IMR-90 (cell line): ENCODE measurements around the gene MREG. TPM values are rescaled to one million over a fixed set of nuclear protein-coding genes. Genes with fewer than 3 reads are reported as not detected.

Experiments
- ATAC-seq: fragments of 200-7000 bp; cut with Tn5 transposase; 2 replicates; pipeline ENCODE4 v1.9.1; 2020; ENCODE audit warnings: low read depth, mild to moderate bottlenecking, moderate library complexity
- BruUV-seq: library from RNA; stranded (reverse); fragments of 400-500 nt; replicated peaks from 2 replicates; lab custom pipeline; 2021; lab: Mats Ljungman, UMichigan
- CTCF ChIA-PET: fragments of 300-600 bp; formaldehyde crosslinking; extraction: SDS; loops from one replicate; lab custom pipeline; 2021; ENCODE audit warnings: antibody characterized with exemption; lab: Yijun Ruan, JAX
- POLR2A ChIA-PET: fragments of 300-600 bp; sonication (Branson Sonifier 250); formaldehyde crosslinking; loops from one replicate; lab custom pipeline; 2022; ENCODE audit warnings: antibody characterized with exemption; ENCODE audit not compliant: unreplicated experiment; lab: Charles Lee
- DNase-seq: peaks from one replicate; pipeline ENCODE4 v3.0.0; 2013
- H2AFZ ChIP-seq: replicated peaks from 2 replicates; pipeline ENCODE3; 2013; ENCODE audit warnings: low read length, mild to moderate bottlenecking; ENCODE audit not compliant: poor library complexity
- H2AK5ac ChIP-seq: 2 replicates; pipeline ENCODE4 v1.6.1; 2013; ENCODE audit warnings: low read depth, low read length, inconsistent platforms
- H2AK9ac ChIP-seq: replicated peaks from 2 replicates; pipeline ENCODE3; 2013; ENCODE audit warnings: mild to moderate bottlenecking, low read depth, low read length, moderate library complexity; ENCODE audit not compliant: poor library complexity
- H2BK120ac ChIP-seq: 2 replicates; pipeline ENCODE4 v1.6.1; 2013; ENCODE audit warnings: low read depth, low read length, inconsistent platforms
- H2BK15ac ChIP-seq: 3 replicates; pipeline ENCODE4 v1.6.1; 2013; ENCODE audit warnings: low read depth, low read length, inconsistent platforms
- H2BK20ac ChIP-seq: 2 replicates; pipeline ENCODE4 v1.6.1; 2013; ENCODE audit warnings: low read depth, mild to moderate bottlenecking, inconsistent platforms, low read length, moderate library complexity
- H2BK5ac ChIP-seq: 2 replicates; pipeline ENCODE4 v1.6.1; 2013; ENCODE audit warnings: mild to moderate bottlenecking, low read depth, low read length, inconsistent platforms; ENCODE audit not compliant: poor library complexity, severe bottlenecking
- H3K14ac ChIP-seq: replicated peaks from 2 replicates; pipeline ENCODE4 v1.6.1; 2013; ENCODE audit warnings: low read depth, low read length, inconsistent platforms
- H3K18ac ChIP-seq: 2 replicates; pipeline ENCODE4 v1.6.1; 2013; ENCODE audit warnings: low read depth, low read length, control low read depth
- H3K23ac ChIP-seq: 2 replicates; pipeline ENCODE4 v1.6.1; 2013; ENCODE audit warnings: low read depth, low read length, inconsistent platforms
- H3K27ac ChIP-seq: 2 replicates; pipeline ENCODE4 v1.5.1; 2013; ENCODE audit warnings: mild to moderate bottlenecking, control low read depth, low read length; ENCODE audit not compliant: insufficient read depth
- H3K27me3 ChIP-seq: 2 replicates; pipeline ENCODE4 v1.6.1; 2013; ENCODE audit warnings: low read length; ENCODE audit not compliant: control insufficient read depth, insufficient read depth
- H3K36me3 ChIP-seq: 2 replicates; pipeline ENCODE4 v1.6.1; 2013; ENCODE audit warnings: low read length, mixed read lengths; ENCODE audit not compliant: control insufficient read depth, insufficient read depth
- H3K4ac ChIP-seq: 2 replicates; pipeline ENCODE4 v1.6.1; 2013; ENCODE audit warnings: low read depth, low read length, inconsistent platforms
- H3K4me1 ChIP-seq: 2 replicates; pipeline ENCODE4 v1.6.1; 2013; ENCODE audit warnings: low read length, mixed read lengths; ENCODE audit not compliant: control insufficient read depth, insufficient read depth
- H3K4me2 ChIP-seq: 2 replicates; pipeline ENCODE4 v1.6.1; 2013; ENCODE audit warnings: low read depth, mild to moderate bottlenecking, control low read depth, low read length, moderate library complexity
- H3K4me3 ChIP-seq: 2 replicates; pipeline ENCODE4 v1.5.1; 2013; ENCODE audit warnings: low read depth, mild to moderate bottlenecking, control low read depth, low read length, moderate library complexity; ENCODE audit not compliant: insufficient read depth
- H3K56ac ChIP-seq: 2 replicates; pipeline ENCODE4 v1.6.1; 2013; ENCODE audit warnings: low read length, inconsistent platforms; ENCODE audit not compliant: insufficient read depth; ENCODE audit errors: extremely low read depth
- H3K79me1 ChIP-seq, 2 experiments: 2 replicates each; pipeline ENCODE4 v1.6.1; 2013; ENCODE audit warnings: low read length in 2 of 2, inconsistent platforms in 1 of 2, low read depth in 1 of 2
- H3K9ac ChIP-seq: 2 replicates; pipeline ENCODE4 v1.6.1; 2013; ENCODE audit warnings: low read depth, low read length, control low read depth
- H3K9me1 ChIP-seq: 2 replicates; pipeline ENCODE4 v1.6.1; 2013; ENCODE audit warnings: low read length, inconsistent platforms; ENCODE audit not compliant: insufficient read depth
- H3K9me3 ChIP-seq: 2 replicates; pipeline ENCODE4 v1.6.1; 2013; ENCODE audit warnings: low read length; ENCODE audit not compliant: control insufficient read depth, insufficient read depth
- H4K20me1 ChIP-seq: 2 replicates; pipeline ENCODE4 v1.6.1; 2013; ENCODE audit warnings: low read length, inconsistent platforms; ENCODE audit not compliant: insufficient read depth
- H4K5ac ChIP-seq: 2 replicates; pipeline ENCODE4 v1.6.1; 2013; ENCODE audit warnings: mild to moderate bottlenecking, low read depth, low read length, control low read depth
- H4K8ac ChIP-seq, 2 experiments: 2 replicates each; pipeline ENCODE4 v1.6.1; 2013; ENCODE audit warnings: low read depth in 2 of 2, low read length in 2 of 2, control low read depth in 1 of 2, inconsistent platforms in 1 of 2
- H4K91ac ChIP-seq: 2 replicates; pipeline ENCODE4 v1.6.1; 2013; ENCODE audit warnings: low read depth, low read length, inconsistent platforms; ENCODE audit not compliant: insufficient read depth
- BHLHE40 ChIP-seq: fragments of 150-350 bp; IDR thresholded peaks from 2 replicates; pipeline ENCODE4 v1.6.1; 2016; ENCODE audit warnings: mild to moderate bottlenecking, low read depth, low read length
- CEBPB ChIP-seq: IDR thresholded peaks from 2 replicates; pipeline ENCODE4 v1.6.1; 2012; ENCODE audit warnings: low read depth, low read length, improper control_type of control experiment
- CHD1 ChIP-seq: IDR thresholded peaks from 2 replicates; pipeline ENCODE4 v1.6.1; 2012; ENCODE audit warnings: low read depth, low read length, improper control_type of control experiment
- CTCF ChIP-seq: conservative IDR thresholded peaks from 2 replicates; pipeline ENCODE4 v1.5.1; 2012; ENCODE audit warnings: mild to moderate bottlenecking, low read depth, low read length, improper control_type of control experiment
- FOS ChIP-seq: fragments of 150-350 bp; IDR thresholded peaks from 2 replicates; pipeline ENCODE4 v1.6.1; 2016; ENCODE audit warnings: low read depth, low read length
- MAFK ChIP-seq: IDR thresholded peaks from 2 replicates; pipeline ENCODE4 v1.6.1; 2012; ENCODE audit warnings: low read depth, low read length, improper control_type of control experiment
- MAZ ChIP-seq: IDR thresholded peaks from 2 replicates; pipeline ENCODE4 v1.6.1; 2012; ENCODE audit warnings: low read depth, mild to moderate bottlenecking, low read length, improper control_type of control experiment, moderate library complexity, borderline replicate concordance
- MXI1 ChIP-seq: IDR thresholded peaks from 2 replicates; pipeline ENCODE4 v1.6.1; 2012; ENCODE audit warnings: low read depth, mild to moderate bottlenecking, low read length, moderate library complexity, borderline replicate concordance
- NFE2L2 ChIP-seq: fragments of 150-350 bp; IDR thresholded peaks from 2 replicates; pipeline ENCODE4 v1.6.1; 2016; ENCODE audit warnings: low read depth, mild to moderate bottlenecking, low read length
- POLR2A ChIP-seq: IDR thresholded peaks from 2 replicates; pipeline ENCODE4 v1.6.1; 2012; ENCODE audit warnings: mild to moderate bottlenecking, low read depth, low read length
- RAD21 ChIP-seq: IDR thresholded peaks from 2 replicates; pipeline ENCODE4 v1.6.1; 2012; ENCODE audit warnings: low read length, improper control_type of control experiment
- RCOR1 ChIP-seq: IDR thresholded peaks from 2 replicates; pipeline ENCODE4 v1.6.1; 2012; ENCODE audit warnings: mild to moderate bottlenecking, low read length, improper control_type of control experiment; ENCODE audit not compliant: insufficient replicate concordance
- RFX5 ChIP-seq: IDR thresholded peaks from 2 replicates; pipeline ENCODE4 v1.8.0; 2012; ENCODE audit warnings: low read depth, mild to moderate bottlenecking, low read length, moderate library complexity
- SMC3 ChIP-seq: fragments of 150-350 bp; IDR thresholded peaks from 2 replicates; pipeline ENCODE4 v1.6.1; 2016; ENCODE audit warnings: low read depth, mild to moderate bottlenecking, antibody characterized with exemption, low read length, moderate library complexity
- USF2 ChIP-seq: fragments of 150-350 bp; IDR thresholded peaks from 2 replicates; pipeline ENCODE4 v1.6.1; 2017; ENCODE audit warnings: mild to moderate bottlenecking, antibody characterized with exemption, low read length, low read depth
- WGBS, 2 experiments: methylation state at CpG; one replicate each; pipeline versions ENCODE4 v1.1.5 to v1.1.7; 2013; ENCODE audit warnings: missing lambda C conversion rate in 2 of 2; ENCODE audit not compliant: insufficient read length in 1 of 2; ENCODE audit errors: extremely low coverage in 2 of 2; 5-methylcytosine and 5-hydroxymethylcytosine counted together
- dilution Hi-C: fragments of 300-500 bp; cut with HindIII; formaldehyde crosslinking; loops from one replicate; pipeline ENCODE4 v1.14.3; 2018; ENCODE audit warnings: low sequenced_read_pairs; ENCODE audit not compliant: unreplicated experiment
- in situ Hi-C: fragments of 300-500 bp; cut with MboI; formaldehyde crosslinking; loops from 3 replicates; pipeline ENCODE4 v1.14.3; 2019; ENCODE audit warnings: low sequenced_read_pairs, inconsistent platforms, mixed read lengths
- intact Hi-C: fragments of 100-400 bp; cut with micrococcal nuclease; formaldehyde crosslinking; loops from 2 replicates; pipeline ENCODE4 v1.10.0; 2022
- polyA plus RNA-seq, 3 experiments: library from polyadenylated mRNA; depleted of rRNA; stranded (reverse); fragments of >200 nt; gene quantifications; 2 replicates each; pipeline ENCODE4 v1.2.3, GENCODE V29; 2012; ENCODE audit warnings: low replicate concordance in 1 of 3
- total RNA-seq: library from RNA; depleted of rRNA; stranded (reverse); fragments of >200 nt; gene quantifications from 2 replicates; pipeline ENCODE4 v1.2.3, GENCODE V29; 2012
- TF ChIP-seq, protein P1 (sequence below): fragments of 150-350 bp; IDR thresholded peaks from 2 replicates; pipeline ENCODE4 v1.6.1; 2016; ENCODE audit warnings: low read depth, mild to moderate bottlenecking, low read length, moderate library complexity, borderline replicate concordance

The MREG gene
- total and polyA plus RNA-seq, 2 of the 4 experiments (the other 2 are of a cell fraction) = 1.0 to 1.8 TPM

DNA sequence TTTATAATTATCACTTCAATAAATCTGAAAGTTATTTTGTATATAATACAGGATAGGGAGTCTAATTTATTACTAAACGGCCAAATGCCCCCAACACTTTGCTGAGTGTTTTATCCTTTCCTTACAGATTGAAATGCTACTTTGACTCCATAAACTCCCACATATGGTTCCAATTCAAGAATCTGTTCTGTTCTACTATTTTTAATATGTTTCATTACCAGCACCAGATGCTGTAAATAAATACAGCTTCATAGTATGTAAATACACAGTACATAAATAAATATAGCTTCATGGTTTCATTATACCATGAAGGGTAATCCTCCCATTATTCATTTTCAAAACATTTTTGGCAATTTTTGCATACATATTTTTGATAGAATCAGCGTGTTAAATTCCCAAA, 34.0 kb upstream of the MREG start:
- H3K4me1 ChIP-seq = no peaks in the 10 kb centered on the region
- H3K4ac ChIP-seq = no peak overlapping the region
- ChIA-PET POLR2A (no interaction called here), CTCF (no interaction called here)
- no peak for TF ChIP-seq MAFK
- no peak for TF ChIP-seq CHD1
- no peak for TF ChIP-seq NFE2L2
- no peak for TF ChIP-seq RAD21
- no peak for TF ChIP-seq MXI1
- TF ChIP-seq FOS = no peak
- no peak for TF ChIP-seq POLR2A
- TF ChIP-seq BHLHE40 = no peak
- TF ChIP-seq RFX5 = no peak
- no peak for TF ChIP-seq CEBPB
- TF ChIP-seq RCOR1 = no peak
- TF ChIP-seq, protein P1, sequence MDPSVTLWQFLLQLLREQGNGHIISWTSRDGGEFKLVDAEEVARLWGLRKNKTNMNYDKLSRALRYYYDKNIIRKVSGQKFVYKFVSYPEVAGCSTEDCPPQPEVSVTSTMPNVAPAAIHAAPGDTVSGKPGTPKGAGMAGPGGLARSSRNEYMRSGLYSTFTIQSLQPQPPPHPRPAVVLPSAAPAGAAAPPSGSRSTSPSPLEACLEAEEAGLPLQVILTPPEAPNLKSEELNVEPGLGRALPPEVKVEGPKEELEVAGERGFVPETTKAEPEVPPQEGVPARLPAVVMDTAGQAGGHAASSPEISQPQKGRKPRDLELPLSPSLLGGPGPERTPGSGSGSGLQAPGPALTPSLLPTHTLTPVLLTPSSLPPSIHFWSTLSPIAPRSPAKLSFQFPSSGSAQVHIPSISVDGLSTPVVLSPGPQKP = no peak
- TF ChIP-seq SMC3 = no peak
- no peak for TF ChIP-seq CTCF
- no peak for TF ChIP-seq MAZ
- no peak for TF ChIP-seq USF2
- no peak overlapping the region for H2BK5ac ChIP-seq
- no peak overlapping the region for H4K91ac ChIP-seq
- no peak overlapping the region for H3K56ac ChIP-seq
- no peak overlapping the region for H2AK9ac ChIP-seq
- H3K27me3 ChIP-seq = no peaks in the 10 kb centered on the region
- H2BK120ac ChIP-seq = no peak overlapping the region
- H4K5ac ChIP-seq = no peak overlapping the region
- no peak overlapping the region for H2BK20ac ChIP-seq
- H3K27ac ChIP-seq = no peak overlapping the region
- no peak overlapping the region for H4K8ac ChIP-seq
- H3K79me1 ChIP-seq = no peaks in the 10 kb centered on the region
- intact Hi-C loops = no loop called here
- no TSS peak for BruUV-seq
- no peak overlapping the region for H3K18ac ChIP-seq
- no peak overlapping the region for H3K23ac ChIP-seq
- WGBS, 2 experiments = no CpG with 5 or more reads among the region's 2 CpGs
- no peak overlapping the region for H2BK15ac ChIP-seq
- no peak overlapping the region for H3K14ac ChIP-seq
- dilution Hi-C loops = no loop called here
- no peak overlapping the region for H3K4me3 ChIP-seq
- DNase-seq (no peak), ATAC-seq (no peak)
- H2AFZ ChIP-seq = no peak overlapping the region
- H4K20me1 ChIP-seq = no peaks in the 10 kb centered on the region
- H3K36me3 ChIP-seq = 0 out of 2 replicates have a peak, but pooled peaks cover 2% of the 10 kb centered on the region
- H3K4me2 ChIP-seq = no peak overlapping the region
- 0 out of 2 replicates have a peak, but pooled peaks cover 4% of the 10 kb centered on the region for H3K9me1 ChIP-seq
- in situ Hi-C loops = no loop called here
- no peaks in the 10 kb centered on the region for H3K9me3 ChIP-seq
- H3K9ac ChIP-seq = no peak overlapping the region
- H2AK5ac ChIP-seq = no peak overlapping the region
